Progenitor cell of endocrine pancreas (in vitro differentiated cells): ENCODE measurements around the gene SND1. TPM values are rescaled to one million over a fixed set of nuclear protein-coding genes. Genes with fewer than 3 reads are reported as not detected.

Experiments used
- DNase-seq: peaks from one replicate; pipeline ENCODE4 v3.0.0; 2021; ENCODE audit warnings: low spot score; ENCODE audit not compliant: unreplicated experiment
- H3K27ac Mint-ChIP-seq: 2 replicates; pipeline ENCODE4 v1.8.0; 2021; ENCODE audit warnings: mild to moderate bottlenecking, moderate library complexity, mixed read lengths
- H3K27me3 Mint-ChIP-seq: 2 replicates; pipeline ENCODE4 v1.8.0; 2021; ENCODE audit warnings: mixed read lengths
- H3K36me3 Mint-ChIP-seq: 2 replicates; pipeline ENCODE4 v1.8.0; 2022; ENCODE audit warnings: mixed read lengths; ENCODE audit not compliant: insufficient read depth
- H3K4me1 Mint-ChIP-seq: 2 replicates; pipeline ENCODE4 v1.8.0; 2021; ENCODE audit warnings: low read depth, mixed read lengths
- H3K4me3 Mint-ChIP-seq: 2 replicates; pipeline ENCODE4 v1.8.0; 2021; ENCODE audit warnings: low read depth, mild to moderate bottlenecking, moderate library complexity, mixed read lengths
- H3K9me3 Mint-ChIP-seq: 2 replicates; pipeline ENCODE4 v1.8.0; 2021; ENCODE audit warnings: low read depth, mixed read lengths
- total RNA-seq: library from RNA; stranded (reverse); gene quantifications from 2 replicates; pipeline ENCODE4 v1.2.1, GENCODE V29; 2021
- TF ChIP-seq, protein P1 (sequence below): fragments of 200-600 bp; sonication (generic); IDR thresholded peaks from one replicate; pipeline ENCODE4 v1.5.0; 2021; ENCODE audit warnings: antibody characterized with exemption, mild to moderate bottlenecking; ENCODE audit not compliant: unreplicated experiment

SND1 gene
- total RNA-seq, 1 donor from 2014 or later, result 213 TPM

DNA sequence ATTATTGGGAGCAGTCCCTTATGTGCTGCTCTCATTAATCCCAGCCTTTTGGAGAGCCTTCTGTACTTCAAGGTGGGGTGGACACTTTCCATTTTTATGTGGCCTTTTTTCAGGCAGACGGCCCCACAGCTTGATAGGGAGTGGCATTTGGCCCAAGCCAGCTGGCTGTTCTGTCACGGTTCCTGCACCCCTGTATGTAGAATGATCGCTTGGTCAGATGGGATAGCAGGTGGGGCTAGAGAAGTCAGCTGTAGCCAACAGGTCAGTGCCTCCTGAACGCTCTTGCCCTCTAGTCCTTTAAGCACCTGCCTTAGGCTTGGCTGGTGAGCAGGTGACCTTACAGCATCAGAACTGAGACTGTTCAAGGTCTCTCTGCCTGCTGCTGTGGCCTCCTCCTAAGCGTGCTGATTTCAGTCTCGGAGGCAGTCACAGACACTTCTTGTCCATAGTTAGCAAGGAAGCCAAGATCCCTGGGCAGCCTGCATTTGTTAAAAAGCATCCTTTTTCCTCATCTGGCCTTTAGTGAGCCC is 283.9 kb downstream of the SND1 start:
- TF ChIP-seq, protein P1, sequence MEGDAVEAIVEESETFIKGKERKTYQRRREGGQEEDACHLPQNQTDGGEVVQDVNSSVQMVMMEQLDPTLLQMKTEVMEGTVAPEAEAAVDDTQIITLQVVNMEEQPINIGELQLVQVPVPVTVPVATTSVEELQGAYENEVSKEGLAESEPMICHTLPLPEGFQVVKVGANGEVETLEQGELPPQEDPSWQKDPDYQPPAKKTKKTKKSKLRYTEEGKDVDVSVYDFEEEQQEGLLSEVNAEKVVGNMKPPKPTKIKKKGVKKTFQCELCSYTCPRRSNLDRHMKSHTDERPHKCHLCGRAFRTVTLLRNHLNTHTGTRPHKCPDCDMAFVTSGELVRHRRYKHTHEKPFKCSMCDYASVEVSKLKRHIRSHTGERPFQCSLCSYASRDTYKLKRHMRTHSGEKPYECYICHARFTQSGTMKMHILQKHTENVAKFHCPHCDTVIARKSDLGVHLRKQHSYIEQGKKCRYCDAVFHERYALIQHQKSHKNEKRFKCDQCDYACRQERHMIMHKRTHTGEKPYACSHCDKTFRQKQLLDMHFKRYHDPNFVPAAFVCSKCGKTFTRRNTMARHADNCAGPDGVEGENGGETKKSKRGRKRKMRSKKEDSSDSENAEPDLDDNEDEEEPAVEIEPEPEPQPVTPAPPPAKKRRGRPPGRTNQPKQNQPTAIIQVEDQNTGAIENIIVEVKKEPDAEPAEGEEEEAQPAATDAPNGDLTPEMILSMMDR, result no peak
- Mint-ChIP-seq H3K9me3 (no peaks in the 10 kb centered on the region), H3K36me3 (peaks cover 17% of the 10 kb centered on the region), H3K4me1 (peaks cover 27% of the 10 kb centered on the region), H3K27me3 (no peaks in the 10 kb centered on the region), H3K4me3 (no peak overlapping the region), H3K27ac (no peak overlapping the region)
- DNase-seq, result no peak

DNA sequence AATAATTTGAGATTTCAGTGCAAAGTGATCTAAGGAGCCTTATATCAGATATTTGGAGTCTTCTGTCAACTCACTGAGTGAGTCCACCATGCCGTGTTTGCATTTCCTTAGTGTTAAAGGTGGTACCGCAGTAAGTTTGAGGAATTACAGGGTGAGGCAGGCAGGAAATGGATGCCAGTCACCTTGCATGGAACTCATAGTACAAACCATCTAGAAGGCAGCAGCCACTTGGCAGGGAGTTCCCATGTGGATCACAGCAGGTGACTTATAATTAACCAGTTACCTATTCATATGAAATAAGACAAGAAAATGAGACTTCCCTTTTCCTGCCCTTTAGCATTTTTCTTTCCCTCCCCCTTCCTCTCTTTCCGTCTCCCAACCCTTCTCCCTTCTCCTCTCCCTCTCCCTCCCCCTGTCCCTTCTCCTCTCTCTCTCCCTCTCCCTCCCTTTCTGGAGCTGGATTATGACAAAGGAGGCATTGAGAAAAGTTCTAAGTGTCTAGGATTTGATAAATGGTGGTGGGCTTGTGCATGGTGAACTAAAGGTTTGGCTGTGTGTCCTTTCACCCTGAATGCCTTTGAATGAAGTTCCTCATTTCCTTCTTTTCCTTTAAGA is 285.2 kb downstream of the SND1 start:
- Mint-ChIP-seq H3K36me3 (peaks cover 8% of the 10 kb centered on the region), H3K4me1 (peaks cover 22% of the 10 kb centered on the region)
- DNase-seq, result no peak

DNA sequence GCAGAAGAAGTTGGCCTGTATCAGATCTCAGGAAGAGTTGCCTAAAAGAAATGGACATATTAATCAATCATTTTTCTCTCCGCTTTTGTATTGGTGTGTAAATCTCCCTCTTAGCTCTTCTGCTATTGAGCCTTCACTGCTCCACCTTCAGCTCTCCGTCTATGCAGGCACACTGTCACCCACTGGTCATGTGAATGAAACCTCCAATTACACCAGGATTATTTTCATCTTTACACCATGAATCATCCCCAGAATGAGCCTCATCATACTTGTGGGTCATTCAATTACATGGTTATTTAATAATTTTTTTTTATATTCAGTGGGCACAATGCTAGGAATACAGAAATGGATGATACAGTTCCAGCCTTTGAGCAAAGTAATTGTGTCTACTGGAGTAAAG is 286.6 kb downstream of the SND1 start:
- no peak overlapping the region for H3K27ac Mint-ChIP-seq
- no peaks in the 10 kb centered on the region for H3K36me3 Mint-ChIP-seq

More for the DNA sequence above, 285.2 kb downstream of the SND1 start:
- no peaks in the 10 kb centered on the region for H3K9me3 Mint-ChIP-seq
- peak overlapping the region; percentile 39 for H3K27ac Mint-ChIP-seq
- H3K4me3 Mint-ChIP-seq, result no peak overlapping the region
- H3K27me3 Mint-ChIP-seq, result no peaks in the 10 kb centered on the region
- TF ChIP-seq, protein P1, result no peak

DNA sequence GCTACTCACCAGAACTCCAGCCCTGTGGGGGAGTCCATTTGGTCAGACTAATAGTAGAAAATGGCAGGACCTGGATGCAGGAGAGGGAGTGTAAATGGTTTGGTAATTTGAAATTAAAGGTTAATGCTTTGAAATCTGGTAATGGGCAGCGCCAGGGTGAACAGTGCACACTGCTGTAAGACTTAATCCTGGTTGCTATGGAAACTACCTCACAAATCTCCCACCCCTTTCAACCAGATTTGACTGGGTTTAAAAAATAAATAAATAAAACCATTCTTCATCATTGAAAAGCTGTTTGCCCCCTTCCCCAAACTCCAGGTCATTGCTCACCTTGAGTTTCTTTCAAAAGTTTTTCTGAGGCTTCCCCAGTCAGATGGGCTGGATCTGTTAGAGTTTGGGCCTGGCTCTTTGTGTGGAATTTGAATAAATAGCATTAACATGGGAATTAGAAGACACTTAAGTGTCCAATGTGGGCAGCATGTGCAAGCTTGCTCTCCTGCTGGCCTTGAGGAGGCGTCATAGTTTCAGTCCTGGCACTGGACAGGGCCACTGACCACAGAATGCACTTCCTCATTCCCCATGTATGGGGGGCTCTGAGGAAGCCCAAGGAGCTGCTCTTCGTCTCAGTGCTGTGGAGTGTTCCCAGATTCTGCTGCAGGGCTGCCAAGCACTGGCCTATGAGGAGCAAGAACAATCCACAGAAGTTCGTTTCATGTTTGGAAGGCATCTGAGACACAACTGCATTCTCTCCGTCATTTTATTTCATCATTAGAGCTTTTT is 288.6 kb downstream of the SND1 start:
- no peaks in the 10 kb centered on the region for H3K36me3 Mint-ChIP-seq
- H3K4me3 Mint-ChIP-seq, result no peak overlapping the region
- no peaks in the 10 kb centered on the region for H3K27me3 Mint-ChIP-seq
- TF ChIP-seq, protein P1, result no peak
- no peak for DNase-seq
- no peaks in the 10 kb centered on the region for H3K9me3 Mint-ChIP-seq
- H3K4me1 Mint-ChIP-seq, result peaks cover 14% of the 10 kb centered on the region
- H3K27ac Mint-ChIP-seq, result no peak overlapping the region

More for the DNA sequence above, 286.6 kb downstream of the SND1 start:
- Mint-ChIP-seq H3K4me3 (no peak overlapping the region), H3K4me1 (peaks cover 14% of the 10 kb centered on the region), H3K27me3 (no peaks in the 10 kb centered on the region), H3K9me3 (no peaks in the 10 kb centered on the region)
- TF ChIP-seq, protein P1, result no peak
- DNase-seq, result no peak

DNA sequence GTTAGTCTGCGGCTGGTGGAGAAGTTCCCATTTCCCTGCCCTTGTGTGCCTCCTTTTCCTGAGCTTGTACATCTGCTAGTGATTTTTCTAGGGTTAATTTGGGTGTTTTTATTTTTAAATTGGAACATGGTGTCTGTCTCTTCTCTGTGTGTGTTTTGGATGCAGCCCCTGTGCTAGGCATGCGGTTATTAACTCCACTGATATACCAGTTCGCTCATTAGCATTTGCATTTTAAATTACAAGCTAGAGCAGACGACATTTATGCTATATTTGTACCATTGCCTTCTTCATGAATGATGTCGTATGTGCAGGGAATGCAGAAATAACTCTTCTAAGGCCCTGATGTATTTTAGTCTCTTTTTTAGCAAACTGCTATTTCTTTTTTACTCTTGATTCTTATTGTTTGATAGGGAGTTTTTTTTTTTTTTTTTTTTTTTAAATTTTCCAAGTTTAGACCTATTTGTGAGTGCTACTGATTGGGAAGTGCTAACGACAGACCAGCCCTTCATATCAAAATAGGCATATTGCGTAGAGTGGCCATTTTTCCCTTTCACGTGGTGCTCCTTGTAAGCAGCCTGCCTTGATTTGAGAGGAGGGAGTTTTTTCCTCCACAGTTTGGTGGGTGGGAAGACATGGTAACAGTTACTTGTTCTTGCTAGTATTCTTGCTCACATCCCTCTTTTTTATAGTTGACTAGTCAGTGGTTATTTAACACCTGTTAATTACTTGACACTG is 289.6 kb downstream of the SND1 start:
- no peak for DNase-seq
- TF ChIP-seq, protein P1, result no peak
- H3K27ac Mint-ChIP-seq, result peak overlapping the region; percentile 36
- peaks cover 3% of the 10 kb centered on the region for H3K36me3 Mint-ChIP-seq
- no peaks in the 10 kb centered on the region for H3K9me3 Mint-ChIP-seq
- peaks cover 14% of the 10 kb centered on the region for H3K4me1 Mint-ChIP-seq
- no peaks in the 10 kb centered on the region for H3K27me3 Mint-ChIP-seq
- H3K4me3 Mint-ChIP-seq, result no peak overlapping the region
